Ishikawa (cell line): ENCODE data around the gene ERC1.

ENCODE experiments used
- CEBPB ChIP-seq: IDR thresholded peaks from 2 replicates; pipeline ENCODE4 v1.6.1; 2012
- CREB1 ChIP-seq: IDR thresholded peaks from 2 replicates; pipeline ENCODE4 v1.6.1; 2012; ENCODE audit warnings: low read depth
- EGR1 ChIP-seq: IDR thresholded peaks from 2 replicates; pipeline ENCODE4 v1.6.1; 2012
- EP300 ChIP-seq: IDR thresholded peaks from 2 replicates; pipeline ENCODE4 v1.6.1; 2012; ENCODE audit warnings: borderline replicate concordance
- FOXM1 ChIP-seq: IDR thresholded peaks from 2 replicates; pipeline ENCODE4 v1.6.1; 2012; ENCODE audit warnings: low read depth, borderline replicate concordance
- MAX ChIP-seq: IDR thresholded peaks from 2 replicates; pipeline ENCODE4 v1.6.1; 2012
- NFIC ChIP-seq: IDR thresholded peaks from 2 replicates; pipeline ENCODE4 v1.6.1; 2012
- RAD21 ChIP-seq: IDR thresholded peaks from 2 replicates; pipeline ENCODE4 v1.6.1; 2012; ENCODE audit warnings: low read depth
- REST ChIP-seq: IDR thresholded peaks from 2 replicates; pipeline ENCODE4 v1.6.1; 2012; ENCODE audit warnings: low read depth, mild to moderate bottlenecking
- TAF1 ChIP-seq: IDR thresholded peaks from 2 replicates; pipeline ENCODE4 v1.6.1; 2012; ENCODE audit warnings: low read depth, mild to moderate bottlenecking
- TCF12 ChIP-seq: IDR thresholded peaks from 2 replicates; pipeline ENCODE4 v1.6.1; 2012; ENCODE audit warnings: low read depth
- TEAD4 ChIP-seq: IDR thresholded peaks from 2 replicates; pipeline ENCODE4 v1.6.1; 2012
- USF1 ChIP-seq: IDR thresholded peaks from 2 replicates; pipeline ENCODE4 v1.6.1; 2012
- YY1 ChIP-seq: IDR thresholded peaks from 2 replicates; pipeline ENCODE4 v1.6.1; 2012; ENCODE audit warnings: low read depth
- ZBTB7A ChIP-seq: IDR thresholded peaks from 2 replicates; pipeline ENCODE4 v1.6.1; 2012; ENCODE audit warnings: low read depth

ERC1 gene

GRCh38 chr12:1171657-1172408 is 180.8 kb downstream of the ERC1 start:
- TF ChIP-seq CREB1 (no peak), TCF12 (0 out of 2 replicates have a peak, but pooled peaks have one; percentile 15), EP300 (no peak; the same call in 1 of the 2 replicates), TEAD4 (no peak), CEBPB (no peak), USF1 (no peak), TAF1 (no peak), RAD21 (no peak), REST (no peak)

- TF ChIP-seq RAD21 (no peak), USF1 (no peak), NFIC (no peak)
Measured at GRCh38 chr12:1173781-1174617, 183.0 kb downstream of the ERC1 start.

GRCh38 chr12:1174659-1175058 is 183.6 kb downstream of the ERC1 start:
- no peak for TF ChIP-seq USF1
- TF ChIP-seq MAX: no peak
- no peak for TF ChIP-seq TAF1
- TF ChIP-seq EP300: no peak
- TF ChIP-seq TEAD4: no peak
- no peak for TF ChIP-seq FOXM1
- TF ChIP-seq TCF12: no peak
- TF ChIP-seq CREB1: no peak
- no peak for TF ChIP-seq CEBPB
- no peak for TF ChIP-seq RAD21
- TF ChIP-seq EGR1: no peak
- no peak for TF ChIP-seq NFIC
- TF ChIP-seq YY1: no peak

GRCh38 chr12:1176191-1176590 is 185.2 kb downstream of the ERC1 start:
- no peak for TF ChIP-seq REST

- TF ChIP-seq TAF1 (no peak), TCF12 (no peak), ZBTB7A (no peak)
Measured at GRCh38 chr12:1179128-1179527, 188.1 kb downstream of the ERC1 start.

- TF ChIP-seq CREB1 (no peak), ZBTB7A (no peak), NFIC (no peak), TEAD4 (no peak), CEBPB (no peak), FOXM1 (no peak), TCF12 (no peak), USF1 (no peak), MAX (no peak), REST (no peak), YY1 (no peak), EGR1 (no peak), EP300 (no peak), RAD21 (no peak), TAF1 (no peak)
Measured at GRCh38 chr12:1182069-1182468, 191.0 kb downstream of the ERC1 start.
